IMR-90 (cell line): ENCODE results near the gene CD7. TPM values are rescaled to one million over a fixed set of nuclear protein-coding genes. Genes with fewer than 3 reads are reported as not detected.

Experiments
- ATAC-seq: fragments of 200-7000 bp; cut with Tn5 transposase; 2 replicates; pipeline ENCODE4 v1.9.1; 2020; ENCODE audit warnings: low read depth, mild to moderate bottlenecking, moderate library complexity
- BruUV-seq: library from RNA; stranded (reverse); fragments of 400-500 nt; replicated peaks from 2 replicates; lab custom pipeline; 2021; lab: Mats Ljungman, UMichigan
- CTCF ChIA-PET: fragments of 300-600 bp; formaldehyde crosslinking; extraction: SDS; loops from one replicate; lab custom pipeline; 2021; ENCODE audit warnings: antibody characterized with exemption; lab: Yijun Ruan, JAX
- POLR2A ChIA-PET: fragments of 300-600 bp; sonication (Branson Sonifier 250); formaldehyde crosslinking; loops from one replicate; lab custom pipeline; 2022; ENCODE audit warnings: antibody characterized with exemption; ENCODE audit not compliant: unreplicated experiment; lab: Charles Lee
- DNase-seq: peaks from one replicate; pipeline ENCODE4 v3.0.0; 2013
- H2AFZ ChIP-seq: replicated peaks from 2 replicates; pipeline ENCODE3; 2013; ENCODE audit warnings: low read length, mild to moderate bottlenecking; ENCODE audit not compliant: poor library complexity
- H2AK5ac ChIP-seq: 2 replicates; pipeline ENCODE4 v1.6.1; 2013; ENCODE audit warnings: low read depth, low read length, inconsistent platforms
- H2AK9ac ChIP-seq: replicated peaks from 2 replicates; pipeline ENCODE3; 2013; ENCODE audit warnings: mild to moderate bottlenecking, low read depth, low read length, moderate library complexity; ENCODE audit not compliant: poor library complexity
- H2BK120ac ChIP-seq: 2 replicates; pipeline ENCODE4 v1.6.1; 2013; ENCODE audit warnings: low read depth, low read length, inconsistent platforms
- H2BK15ac ChIP-seq: 3 replicates; pipeline ENCODE4 v1.6.1; 2013; ENCODE audit warnings: low read depth, low read length, inconsistent platforms
- H2BK20ac ChIP-seq: 2 replicates; pipeline ENCODE4 v1.6.1; 2013; ENCODE audit warnings: low read depth, mild to moderate bottlenecking, inconsistent platforms, low read length, moderate library complexity
- H2BK5ac ChIP-seq: 2 replicates; pipeline ENCODE4 v1.6.1; 2013; ENCODE audit warnings: mild to moderate bottlenecking, low read depth, low read length, inconsistent platforms; ENCODE audit not compliant: poor library complexity, severe bottlenecking
- H3K14ac ChIP-seq: replicated peaks from 2 replicates; pipeline ENCODE4 v1.6.1; 2013; ENCODE audit warnings: low read depth, low read length, inconsistent platforms
- H3K18ac ChIP-seq: 2 replicates; pipeline ENCODE4 v1.6.1; 2013; ENCODE audit warnings: low read depth, low read length, control low read depth
- H3K23ac ChIP-seq: 2 replicates; pipeline ENCODE4 v1.6.1; 2013; ENCODE audit warnings: low read depth, low read length, inconsistent platforms
- H3K27ac ChIP-seq: 2 replicates; pipeline ENCODE4 v1.5.1; 2013; ENCODE audit warnings: mild to moderate bottlenecking, control low read depth, low read length; ENCODE audit not compliant: insufficient read depth
- H3K27me3 ChIP-seq: 2 replicates; pipeline ENCODE4 v1.6.1; 2013; ENCODE audit warnings: low read length; ENCODE audit not compliant: control insufficient read depth, insufficient read depth
- H3K36me3 ChIP-seq: 2 replicates; pipeline ENCODE4 v1.6.1; 2013; ENCODE audit warnings: low read length, mixed read lengths; ENCODE audit not compliant: control insufficient read depth, insufficient read depth
- H3K4ac ChIP-seq: 2 replicates; pipeline ENCODE4 v1.6.1; 2013; ENCODE audit warnings: low read depth, low read length, inconsistent platforms
- H3K4me1 ChIP-seq: 2 replicates; pipeline ENCODE4 v1.6.1; 2013; ENCODE audit warnings: low read length, mixed read lengths; ENCODE audit not compliant: control insufficient read depth, insufficient read depth
- H3K4me2 ChIP-seq: 2 replicates; pipeline ENCODE4 v1.6.1; 2013; ENCODE audit warnings: low read depth, mild to moderate bottlenecking, control low read depth, low read length, moderate library complexity
- H3K4me3 ChIP-seq: 2 replicates; pipeline ENCODE4 v1.5.1; 2013; ENCODE audit warnings: low read depth, mild to moderate bottlenecking, control low read depth, low read length, moderate library complexity; ENCODE audit not compliant: insufficient read depth
- H3K56ac ChIP-seq: 2 replicates; pipeline ENCODE4 v1.6.1; 2013; ENCODE audit warnings: low read length, inconsistent platforms; ENCODE audit not compliant: insufficient read depth; ENCODE audit errors: extremely low read depth
- H3K79me1 ChIP-seq, 2 experiments: 2 replicates each; pipeline ENCODE4 v1.6.1; 2013; ENCODE audit warnings: low read length in 2 of 2, inconsistent platforms in 1 of 2, low read depth in 1 of 2
- H3K9ac ChIP-seq: 2 replicates; pipeline ENCODE4 v1.6.1; 2013; ENCODE audit warnings: low read depth, low read length, control low read depth
- H3K9me1 ChIP-seq: 2 replicates; pipeline ENCODE4 v1.6.1; 2013; ENCODE audit warnings: low read length, inconsistent platforms; ENCODE audit not compliant: insufficient read depth
- H3K9me3 ChIP-seq: 2 replicates; pipeline ENCODE4 v1.6.1; 2013; ENCODE audit warnings: low read length; ENCODE audit not compliant: control insufficient read depth, insufficient read depth
- H4K20me1 ChIP-seq: 2 replicates; pipeline ENCODE4 v1.6.1; 2013; ENCODE audit warnings: low read length, inconsistent platforms; ENCODE audit not compliant: insufficient read depth
- H4K5ac ChIP-seq: 2 replicates; pipeline ENCODE4 v1.6.1; 2013; ENCODE audit warnings: mild to moderate bottlenecking, low read depth, low read length, control low read depth
- H4K8ac ChIP-seq, 2 experiments: 2 replicates each; pipeline ENCODE4 v1.6.1; 2013; ENCODE audit warnings: low read depth in 2 of 2, low read length in 2 of 2, control low read depth in 1 of 2, inconsistent platforms in 1 of 2
- H4K91ac ChIP-seq: 2 replicates; pipeline ENCODE4 v1.6.1; 2013; ENCODE audit warnings: low read depth, low read length, inconsistent platforms; ENCODE audit not compliant: insufficient read depth
- BHLHE40 ChIP-seq: fragments of 150-350 bp; IDR thresholded peaks from 2 replicates; pipeline ENCODE4 v1.6.1; 2016; ENCODE audit warnings: mild to moderate bottlenecking, low read depth, low read length
- CEBPB ChIP-seq: IDR thresholded peaks from 2 replicates; pipeline ENCODE4 v1.6.1; 2012; ENCODE audit warnings: low read depth, low read length, improper control_type of control experiment
- CHD1 ChIP-seq: IDR thresholded peaks from 2 replicates; pipeline ENCODE4 v1.6.1; 2012; ENCODE audit warnings: low read depth, low read length, improper control_type of control experiment
- FOS ChIP-seq: fragments of 150-350 bp; IDR thresholded peaks from 2 replicates; pipeline ENCODE4 v1.6.1; 2016; ENCODE audit warnings: low read depth, low read length
- MAFK ChIP-seq: IDR thresholded peaks from 2 replicates; pipeline ENCODE4 v1.6.1; 2012; ENCODE audit warnings: low read depth, low read length, improper control_type of control experiment
- MXI1 ChIP-seq: IDR thresholded peaks from 2 replicates; pipeline ENCODE4 v1.6.1; 2012; ENCODE audit warnings: low read depth, mild to moderate bottlenecking, low read length, moderate library complexity, borderline replicate concordance
- POLR2A ChIP-seq: IDR thresholded peaks from 2 replicates; pipeline ENCODE4 v1.6.1; 2012; ENCODE audit warnings: mild to moderate bottlenecking, low read depth, low read length
- RFX5 ChIP-seq: IDR thresholded peaks from 2 replicates; pipeline ENCODE4 v1.8.0; 2012; ENCODE audit warnings: low read depth, mild to moderate bottlenecking, low read length, moderate library complexity
- SMC3 ChIP-seq: fragments of 150-350 bp; IDR thresholded peaks from 2 replicates; pipeline ENCODE4 v1.6.1; 2016; ENCODE audit warnings: low read depth, mild to moderate bottlenecking, antibody characterized with exemption, low read length, moderate library complexity
- WGBS, 2 experiments: methylation state at CpG; one replicate each; pipeline versions ENCODE4 v1.1.5 to v1.1.7; 2013; ENCODE audit warnings: missing lambda C conversion rate in 2 of 2; ENCODE audit not compliant: insufficient read length in 1 of 2; ENCODE audit errors: extremely low coverage in 2 of 2; 5-methylcytosine and 5-hydroxymethylcytosine counted together
- dilution Hi-C: fragments of 300-500 bp; cut with HindIII; formaldehyde crosslinking; loops from one replicate; pipeline ENCODE4 v1.14.3; 2018; ENCODE audit warnings: low sequenced_read_pairs; ENCODE audit not compliant: unreplicated experiment
- in situ Hi-C: fragments of 300-500 bp; cut with MboI; formaldehyde crosslinking; loops from 3 replicates; pipeline ENCODE4 v1.14.3; 2019; ENCODE audit warnings: low sequenced_read_pairs, inconsistent platforms, mixed read lengths
- intact Hi-C: fragments of 100-400 bp; cut with micrococcal nuclease; formaldehyde crosslinking; loops from 2 replicates; pipeline ENCODE4 v1.10.0; 2022
- polyA plus RNA-seq, 3 experiments: library from polyadenylated mRNA; depleted of rRNA; stranded (reverse); fragments of >200 nt; gene quantifications; 2 replicates each; pipeline ENCODE4 v1.2.3, GENCODE V29; 2012; ENCODE audit warnings: low replicate concordance in 1 of 3
- total RNA-seq: library from RNA; depleted of rRNA; stranded (reverse); fragments of >200 nt; gene quantifications from 2 replicates; pipeline ENCODE4 v1.2.3, GENCODE V29; 2012
- TF ChIP-seq, protein P1 (sequence below): conservative IDR thresholded peaks from 2 replicates; pipeline ENCODE4 v1.5.1; 2012; ENCODE audit warnings: mild to moderate bottlenecking, low read depth, low read length, improper control_type of control experiment
- TF ChIP-seq, protein P2 (sequence below): fragments of 150-350 bp; IDR thresholded peaks from 2 replicates; pipeline ENCODE4 v1.6.1; 2017; ENCODE audit warnings: mild to moderate bottlenecking, antibody characterized with exemption, low read length, low read depth

Gene CD7
- total and polyA plus RNA-seq, 2 of the 4 experiments (the other 2 are of a cell fraction), result not detected

DNA sequence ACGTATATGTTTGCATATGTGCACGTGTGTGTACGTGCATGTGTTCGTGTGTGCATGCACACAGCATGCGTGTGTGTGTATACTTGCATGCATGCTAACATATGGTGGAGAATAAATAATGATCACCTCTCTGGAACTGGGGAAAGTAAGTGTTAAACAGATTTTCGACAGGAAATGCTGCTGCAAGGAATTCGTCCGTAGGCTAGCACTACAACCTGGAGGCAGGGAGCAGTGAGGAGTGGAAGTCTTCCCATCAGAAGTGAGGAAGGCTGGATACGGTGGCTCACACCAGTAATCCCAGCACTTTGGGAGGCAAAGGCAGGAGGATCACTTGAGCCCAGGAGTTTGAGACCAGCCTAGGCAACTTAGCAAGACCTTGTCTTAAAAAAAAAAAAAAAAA, 39.1 kb downstream of the CD7 start:
- intact Hi-C loops, result no loop called here
- no peak overlapping the region for H4K8ac ChIP-seq
- dilution Hi-C loops, result no loop called here

More for the DNA sequence above, 39.1 kb downstream of the CD7 start:
- ATAC-seq, result no peak
- H3K18ac ChIP-seq, result no peak overlapping the region
- no peak overlapping the region for H2BK5ac ChIP-seq
- H3K79me1 ChIP-seq, result peaks cover 2 to 12% of the 10 kb centered on the region in 2 experiments; a peak in 2 of 4 replicates
- WGBS, 2 experiments, result 90% methylated on average over 5 of the region's 9 CpGs; no CpG with 5 or more reads in 1 of the 2 experiments
- no peak overlapping the region for H2AK5ac ChIP-seq
- no peak overlapping the region for H4K5ac ChIP-seq
- no peak overlapping the region for H3K27ac ChIP-seq
- H3K27me3 ChIP-seq, result no peaks in the 10 kb centered on the region
- H3K23ac ChIP-seq, result no peak overlapping the region
- no peak overlapping the region for H3K56ac ChIP-seq
- ChIA-PET POLR2A (no interaction called here), CTCF (no interaction called here)
- no peak overlapping the region for H3K4ac ChIP-seq
- no peak overlapping the region for H3K9ac ChIP-seq
- H2BK20ac ChIP-seq, result no peak overlapping the region
- no peak overlapping the region for H4K91ac ChIP-seq
- H3K4me1 ChIP-seq, result peaks cover 21% of the 10 kb centered on the region
- no peak overlapping the region for H3K14ac ChIP-seq
- TF ChIP-seq SMC3 (no peak), FOS (no peak), MXI1 (no peak), RFX5 (no peak), BHLHE40 (no peak), POLR2A (no peak), MAFK (no peak), CEBPB (no peak), CHD1 (no peak)
- TF ChIP-seq, protein P1, sequence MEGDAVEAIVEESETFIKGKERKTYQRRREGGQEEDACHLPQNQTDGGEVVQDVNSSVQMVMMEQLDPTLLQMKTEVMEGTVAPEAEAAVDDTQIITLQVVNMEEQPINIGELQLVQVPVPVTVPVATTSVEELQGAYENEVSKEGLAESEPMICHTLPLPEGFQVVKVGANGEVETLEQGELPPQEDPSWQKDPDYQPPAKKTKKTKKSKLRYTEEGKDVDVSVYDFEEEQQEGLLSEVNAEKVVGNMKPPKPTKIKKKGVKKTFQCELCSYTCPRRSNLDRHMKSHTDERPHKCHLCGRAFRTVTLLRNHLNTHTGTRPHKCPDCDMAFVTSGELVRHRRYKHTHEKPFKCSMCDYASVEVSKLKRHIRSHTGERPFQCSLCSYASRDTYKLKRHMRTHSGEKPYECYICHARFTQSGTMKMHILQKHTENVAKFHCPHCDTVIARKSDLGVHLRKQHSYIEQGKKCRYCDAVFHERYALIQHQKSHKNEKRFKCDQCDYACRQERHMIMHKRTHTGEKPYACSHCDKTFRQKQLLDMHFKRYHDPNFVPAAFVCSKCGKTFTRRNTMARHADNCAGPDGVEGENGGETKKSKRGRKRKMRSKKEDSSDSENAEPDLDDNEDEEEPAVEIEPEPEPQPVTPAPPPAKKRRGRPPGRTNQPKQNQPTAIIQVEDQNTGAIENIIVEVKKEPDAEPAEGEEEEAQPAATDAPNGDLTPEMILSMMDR, result no peak
- TF ChIP-seq, protein P2, sequence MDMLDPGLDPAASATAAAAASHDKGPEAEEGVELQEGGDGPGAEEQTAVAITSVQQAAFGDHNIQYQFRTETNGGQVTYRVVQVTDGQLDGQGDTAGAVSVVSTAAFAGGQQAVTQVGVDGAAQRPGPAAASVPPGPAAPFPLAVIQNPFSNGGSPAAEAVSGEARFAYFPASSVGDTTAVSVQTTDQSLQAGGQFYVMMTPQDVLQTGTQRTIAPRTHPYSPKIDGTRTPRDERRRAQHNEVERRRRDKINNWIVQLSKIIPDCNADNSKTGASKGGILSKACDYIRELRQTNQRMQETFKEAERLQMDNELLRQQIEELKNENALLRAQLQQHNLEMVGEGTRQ, result no peak
- no peaks in the 10 kb centered on the region for H4K20me1 ChIP-seq
- H3K9me3 ChIP-seq, result no peaks in the 10 kb centered on the region
- no peak overlapping the region for H3K4me2 ChIP-seq
- H2BK15ac ChIP-seq, result no peak overlapping the region
- no peak overlapping the region for H2AK9ac ChIP-seq
- no peak overlapping the region for H2AFZ ChIP-seq
- H2BK120ac ChIP-seq, result no peak overlapping the region
- DNase-seq, result no peak
- in situ Hi-C loops, result no loop called here
- BruUV-seq, result no TSS peak
- peaks cover 18% of the 10 kb centered on the region for H3K9me1 ChIP-seq
- no peak overlapping the region for H3K4me3 ChIP-seq
- no peaks in the 10 kb centered on the region; the same call in 1 of the 2 replicates for H3K36me3 ChIP-seq
